ENCODE data around the gene ACE.

The ACE gene

GRCh38 chr17:63511331-63511730 lies 34.5 kb downstream of the ACE start:
- in situ Hi-C loops (cut with MboI; ENCODE audit: low sequenced_read_pairs), result no loop called here

- in situ Hi-C loops (cut with MboI; ENCODE audit: low sequenced_read_pairs), result no loop called here
Observed at GRCh38 chr17:63512388-63512787, 35.5 kb downstream of the ACE start.

- in situ Hi-C loops (cut with MboI; ENCODE audit: low sequenced_read_pairs), result no loop called here
Observed at GRCh38 chr17:63512896-63513644, 36.2 kb downstream of the ACE start.

GRCh38 chr17:63514477-63514876 lies 37.6 kb downstream of the ACE start:
- in situ Hi-C loops (cut with MboI; ENCODE audit: low sequenced_read_pairs), result no loop called here

- in situ Hi-C loops (cut with MboI; ENCODE audit: low sequenced_read_pairs), result no loop called here
Observed at GRCh38 chr17:63514974-63515373, 38.1 kb downstream of the ACE start.

- in situ Hi-C loops (cut with MboI; ENCODE audit: low sequenced_read_pairs), result no loop called here
Observed at GRCh38 chr17:63515426-63515825, 38.6 kb downstream of the ACE start.

GRCh38 chr17:63516910-63517824 lies 40.3 kb downstream of the ACE start:
- in situ Hi-C loops (cut with MboI; ENCODE audit: low sequenced_read_pairs), result no loop called here

GRCh38 chr17:63517825-63518534 lies 41.1 kb downstream of the ACE start:
- in situ Hi-C loops (cut with MboI; ENCODE audit: low sequenced_read_pairs), result no loop called here

- in situ Hi-C loops (cut with MboI; ENCODE audit: low sequenced_read_pairs), result no loop called here
Observed at GRCh38 chr17:63519116-63519881, 42.4 kb downstream of the ACE start.

- in situ Hi-C loops (cut with MboI; ENCODE audit: low sequenced_read_pairs), result no loop called here
Observed at GRCh38 chr17:63519972-63520882, 43.4 kb downstream of the ACE start.

GRCh38 chr17:63523253-63523855 lies 46.5 kb downstream of the ACE start, which contains the start of gene KCNH6:
Gene KCNH6 (plus strand): TSS chr17:63523358. CDS start chr17:63523414, 56 bp downstream.
- in situ Hi-C loops (cut with MboI; ENCODE audit: low sequenced_read_pairs), result no loop called here

- in situ Hi-C loops (cut with MboI; ENCODE audit: low sequenced_read_pairs), result no loop called here
Observed at GRCh38 chr17:63524051-63524450, 47.2 kb downstream of the ACE start.

- in situ Hi-C loops (cut with MboI; ENCODE audit: low sequenced_read_pairs), result no loop called here
Observed at GRCh38 chr17:63525190-63525946, 48.5 kb downstream of the ACE start.

GRCh38 chr17:63526861-63527260 lies 50.0 kb downstream of the ACE start:
- in situ Hi-C loops (cut with MboI; ENCODE audit: low sequenced_read_pairs), result no loop called here

GRCh38 chr17:63528183-63528582 lies 51.3 kb downstream of the ACE start:
- in situ Hi-C loops (cut with MboI; ENCODE audit: low sequenced_read_pairs), result no loop called here

- in situ Hi-C loops (cut with MboI; ENCODE audit: low sequenced_read_pairs), result no loop called here
Observed at GRCh38 chr17:63529711-63530556, 53.1 kb downstream of the ACE start.

GRCh38 chr17:63530557-63531021 lies 53.7 kb downstream of the ACE start:
- in situ Hi-C loops (cut with MboI; ENCODE audit: low sequenced_read_pairs), result no loop called here
